CD4-positive, alpha-beta T cell treated with Interleukin-21 for 1 hour (primary cell): ENCODE measurements around the gene AK5.
"Not testable (repeated sequence)": the region's sequence is repeated elsewhere in the genome, so short reads cannot be mapped to it uniquely, and the experiment has no call there.

Experiments used
- DNase-seq: peaks from one replicate; pipeline ENCODE4 v3.0.0-alpha.2; 2020

Gene AK5

DNA sequence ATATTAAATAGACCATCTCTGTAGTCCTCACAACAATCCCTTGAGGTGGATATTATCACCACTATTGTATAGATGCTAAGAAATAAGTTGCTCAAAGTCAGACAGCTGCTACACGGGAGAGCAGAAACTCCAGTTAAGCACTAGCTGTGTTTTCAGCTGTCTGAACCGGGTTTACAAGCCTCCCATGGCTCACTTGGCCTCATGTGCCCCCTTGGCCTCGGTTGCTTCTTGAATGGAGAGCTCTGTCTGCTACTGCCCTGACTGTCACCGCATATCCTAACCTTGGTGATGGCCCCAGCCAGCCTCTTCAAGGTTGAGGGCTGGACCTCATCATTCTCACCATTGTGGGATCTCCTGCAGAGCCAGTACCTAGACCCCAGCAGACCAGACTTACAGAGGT is 123.4 kb downstream of the AK5 start:
- no peak for DNase-seq

DNA sequence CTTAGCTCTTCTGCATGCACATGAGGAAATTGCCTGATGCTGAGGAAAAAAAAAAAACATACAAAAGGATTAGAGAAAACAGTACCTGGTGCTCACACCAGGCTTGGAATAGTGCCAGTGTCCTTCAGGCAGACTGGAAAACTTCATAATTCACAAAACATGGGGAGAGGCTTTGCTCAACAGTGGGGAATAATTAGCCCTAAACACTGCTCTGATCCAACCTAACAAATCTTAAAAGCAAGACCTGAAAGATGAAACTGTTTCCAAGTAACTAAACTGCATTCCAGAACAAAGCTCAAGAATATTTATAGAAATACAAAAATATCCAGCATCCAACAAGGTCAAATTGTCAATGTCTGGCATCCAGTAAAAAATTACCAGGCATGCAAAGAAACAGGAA is 124.8 kb downstream of the AK5 start:
- no peak for DNase-seq

DNA sequence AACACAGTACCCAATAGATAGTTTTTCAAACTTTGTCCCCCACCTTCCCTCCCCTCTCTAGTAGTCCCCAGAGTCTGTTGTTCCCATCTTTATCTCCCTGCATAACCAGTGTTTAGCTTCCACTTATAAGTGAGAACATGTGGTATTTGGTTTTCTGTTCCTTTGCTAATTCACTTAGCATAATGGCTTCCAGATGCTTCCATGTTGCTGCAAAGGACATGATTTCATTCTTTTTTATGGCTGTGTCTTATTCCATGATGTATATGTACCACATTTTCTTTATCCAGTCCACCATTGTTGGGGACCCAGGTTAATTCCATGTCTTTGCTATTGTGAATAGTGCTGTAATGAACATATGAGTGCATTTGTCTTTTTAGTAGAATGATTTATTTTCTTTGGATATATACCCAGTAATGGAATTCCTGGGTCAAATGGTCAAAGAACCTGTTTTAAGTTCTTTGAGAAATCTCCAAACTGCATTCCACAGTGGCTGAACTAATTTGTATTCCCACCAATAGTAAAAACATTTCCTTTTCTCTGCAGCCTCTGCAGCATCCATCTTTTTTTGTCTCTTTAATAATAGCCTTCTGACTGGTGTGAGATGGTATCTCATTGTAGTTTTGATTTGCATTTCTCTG is 126.0 kb downstream of the AK5 start:
- DNase-seq = no peak

DNA sequence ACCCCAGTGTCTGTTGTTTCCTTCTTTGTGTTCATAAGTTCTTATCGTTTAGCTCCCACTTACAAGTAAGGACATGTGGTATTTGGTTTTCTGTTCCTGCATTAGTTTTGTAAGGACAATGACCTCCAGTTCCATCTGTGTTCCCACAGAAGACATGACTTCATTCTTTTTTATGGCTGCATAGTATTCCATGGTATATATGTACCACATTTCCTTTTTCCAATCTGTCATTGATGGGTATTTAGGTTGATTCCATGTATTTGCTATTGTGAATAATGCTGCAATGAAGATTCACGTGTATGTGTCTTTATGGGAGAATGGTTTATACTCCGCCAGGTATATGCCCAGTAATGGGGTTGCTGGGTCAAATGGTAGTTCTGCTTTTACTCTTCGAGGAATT is 127.1 kb downstream of the AK5 start:
- DNase-seq = not testable (repeated sequence)

DNA sequence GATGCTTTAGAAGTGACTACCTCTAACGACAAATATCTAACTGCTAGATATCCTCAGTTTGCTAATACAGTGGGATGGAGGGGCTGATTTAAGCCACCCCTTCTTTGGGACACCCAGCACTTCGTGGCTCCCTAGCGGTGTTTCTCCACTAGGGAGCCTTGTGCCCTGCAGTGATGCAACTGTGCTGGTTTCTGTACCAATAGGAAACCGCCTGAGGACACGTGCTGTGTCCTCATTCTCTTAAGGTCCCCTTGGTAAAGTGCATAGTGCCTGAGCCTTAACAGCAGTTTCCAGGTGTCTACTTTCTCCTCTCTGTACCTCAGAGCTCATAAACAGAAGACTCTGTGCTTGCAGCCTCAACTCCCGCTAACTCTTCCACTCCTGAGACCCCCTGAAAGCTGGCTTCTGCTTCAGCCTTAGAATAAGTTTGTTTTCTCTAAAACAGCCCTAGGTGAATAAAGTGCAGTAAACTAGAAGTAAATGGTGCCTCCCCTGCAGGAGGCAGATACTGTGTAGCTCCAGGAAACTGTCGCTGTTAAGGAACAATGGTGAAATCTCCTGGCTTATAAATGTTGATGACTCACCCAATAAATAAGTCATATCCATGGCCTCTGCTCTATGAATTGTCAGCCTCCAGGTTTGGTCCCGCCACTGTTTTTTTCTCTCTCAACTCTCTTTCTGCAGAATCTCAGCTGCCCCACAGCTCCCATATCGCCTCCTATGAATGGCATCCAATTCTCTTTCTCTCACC is 130.4 kb downstream of the AK5 start:
- DNase-seq = no peak

DNA sequence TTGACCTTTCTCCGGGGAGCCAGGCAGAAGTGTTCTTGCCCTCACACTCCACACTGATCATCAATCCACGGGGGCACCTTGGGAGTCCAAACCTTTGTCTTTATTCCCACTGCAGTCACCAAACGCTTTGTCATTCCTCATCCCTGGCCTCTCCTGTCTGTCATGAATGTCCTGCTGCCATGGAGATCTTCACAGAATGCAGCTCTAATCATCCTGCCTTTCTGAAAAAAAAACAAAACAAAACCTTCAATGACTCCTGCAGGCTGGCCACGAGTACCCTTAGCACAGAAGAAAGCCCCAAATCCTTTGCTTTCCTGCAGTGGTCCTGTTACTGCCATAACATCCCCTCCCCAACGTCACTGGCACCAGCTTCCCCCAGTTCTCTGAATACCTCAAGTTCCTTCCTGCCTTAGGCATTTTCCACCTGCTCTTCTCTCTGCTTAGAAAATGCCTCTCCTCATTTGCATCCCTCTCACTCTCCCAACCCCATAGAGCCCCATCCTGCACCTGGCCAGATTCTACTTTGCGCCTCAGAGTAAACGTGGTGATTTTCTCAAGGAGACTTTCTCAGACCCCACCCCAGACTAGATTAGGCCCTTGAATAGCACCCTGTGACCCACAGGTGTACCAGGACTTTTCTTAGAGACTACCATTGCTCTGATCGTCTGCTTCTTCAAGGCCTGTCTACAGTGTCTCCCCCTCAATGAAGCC is 131.2 kb downstream of the AK5 start:
- no peak for DNase-seq

DNA sequence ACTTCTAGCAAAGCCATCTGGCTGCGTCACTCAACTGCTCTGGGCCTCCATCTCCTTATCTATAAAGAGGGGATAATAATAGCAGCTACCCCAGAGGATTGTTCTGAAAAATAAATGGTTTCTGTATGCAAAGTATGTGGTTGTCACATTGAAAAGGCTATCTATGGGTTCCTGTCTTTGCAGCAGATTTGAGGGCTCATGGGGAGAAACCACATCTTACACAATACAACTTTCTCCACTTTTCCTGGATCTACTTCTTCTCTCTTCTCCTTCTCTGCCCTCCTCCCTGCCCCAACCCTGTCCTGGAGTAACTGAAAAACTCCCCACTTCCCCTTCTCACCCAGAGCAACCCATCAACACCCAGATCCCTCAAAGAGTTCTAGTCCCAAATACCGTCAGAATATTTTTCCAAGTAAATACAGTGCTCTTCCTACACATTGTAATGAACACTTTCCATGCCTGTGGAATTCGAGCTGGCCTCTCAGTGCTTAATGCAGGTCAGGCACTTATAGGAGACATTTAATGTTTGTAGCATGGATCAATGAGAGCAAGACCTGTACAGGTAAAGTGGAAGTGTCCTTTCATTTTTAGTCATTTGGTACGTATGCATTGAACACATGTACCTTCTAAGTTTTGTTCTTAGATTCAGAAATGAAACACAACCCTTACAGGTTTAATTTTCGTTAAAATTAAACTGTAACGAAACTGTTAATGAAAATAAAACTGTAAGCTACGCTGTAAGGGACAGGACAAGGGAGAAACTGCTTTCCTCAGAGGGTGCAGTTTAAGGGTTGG is 131.9 kb downstream of the AK5 start:
- DNase-seq = no peak

DNA sequence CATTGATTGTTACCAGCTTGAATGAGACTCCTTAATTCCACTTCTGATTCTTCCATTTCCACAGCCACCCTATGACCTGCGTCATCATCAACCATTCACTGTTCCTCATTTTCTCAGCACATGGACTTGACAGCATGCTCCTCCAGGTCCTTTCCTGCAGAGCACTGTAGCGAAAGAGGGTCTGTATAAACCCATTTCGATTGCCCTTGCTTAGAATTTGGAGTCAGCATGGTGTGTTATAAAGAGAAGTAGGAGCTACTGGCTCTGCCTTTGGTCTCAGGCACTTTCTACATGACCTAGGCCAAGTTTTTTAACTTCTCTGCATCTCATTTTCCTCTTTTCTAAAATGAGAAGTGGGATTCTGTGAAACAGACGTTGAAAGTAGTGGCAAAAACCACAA is 133.8 kb downstream of the AK5 start:
- no peak for DNase-seq

DNA sequence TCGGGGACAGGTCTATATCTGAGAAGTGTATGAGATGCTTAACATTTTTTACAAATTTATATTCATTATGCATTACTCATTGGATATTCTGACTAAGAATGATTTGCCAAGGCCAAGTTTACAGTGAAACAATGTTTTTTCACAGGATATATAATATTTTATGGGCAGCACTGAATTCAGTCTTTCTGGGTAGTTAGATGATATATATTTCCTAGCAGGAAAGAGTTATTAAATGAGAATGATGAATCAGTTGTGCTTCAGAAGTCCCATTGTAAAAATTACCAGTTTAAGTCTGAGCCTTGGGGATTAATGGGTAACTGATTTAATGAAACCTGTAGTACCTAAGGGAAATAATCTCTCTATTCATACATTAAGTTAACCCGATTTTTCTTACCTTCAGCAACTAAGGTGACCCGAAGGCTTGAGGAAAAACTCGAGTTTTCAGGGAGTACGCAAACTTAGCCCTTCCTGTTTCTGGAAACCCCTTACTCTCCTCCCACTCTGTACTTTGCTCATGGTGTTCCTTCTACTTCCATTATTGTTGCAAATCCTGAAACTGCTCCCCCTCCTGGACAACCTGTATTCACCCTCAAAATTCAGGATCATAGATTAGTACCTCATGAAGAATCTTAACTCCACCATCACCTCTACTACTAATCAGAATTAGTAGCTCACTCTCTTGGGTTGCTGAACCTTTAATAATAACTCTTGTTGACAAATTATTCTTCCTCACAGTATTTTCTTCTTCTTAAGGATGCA is 135.1 kb downstream of the AK5 start:
- DNase-seq = no peak

DNA sequence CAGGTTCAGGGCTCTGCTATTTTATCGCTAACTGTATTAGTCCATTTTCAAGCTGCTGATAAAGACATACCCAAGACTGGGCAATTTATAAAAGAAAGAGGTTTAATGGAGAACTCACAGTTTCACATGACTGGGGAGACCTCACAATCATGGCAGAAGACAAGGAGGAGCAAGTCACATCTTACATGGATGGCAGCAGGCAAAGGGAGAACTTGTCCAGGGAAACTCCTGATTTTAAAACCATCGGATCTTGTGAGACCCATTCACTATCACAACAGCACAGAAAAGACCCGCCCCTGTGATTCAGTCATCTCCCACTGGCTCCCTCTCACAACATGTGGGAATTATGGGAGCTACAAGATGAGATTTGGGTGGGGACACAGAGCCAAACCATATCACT is 136.2 kb downstream of the AK5 start:
- DNase-seq = not testable (repeated sequence)

DNA sequence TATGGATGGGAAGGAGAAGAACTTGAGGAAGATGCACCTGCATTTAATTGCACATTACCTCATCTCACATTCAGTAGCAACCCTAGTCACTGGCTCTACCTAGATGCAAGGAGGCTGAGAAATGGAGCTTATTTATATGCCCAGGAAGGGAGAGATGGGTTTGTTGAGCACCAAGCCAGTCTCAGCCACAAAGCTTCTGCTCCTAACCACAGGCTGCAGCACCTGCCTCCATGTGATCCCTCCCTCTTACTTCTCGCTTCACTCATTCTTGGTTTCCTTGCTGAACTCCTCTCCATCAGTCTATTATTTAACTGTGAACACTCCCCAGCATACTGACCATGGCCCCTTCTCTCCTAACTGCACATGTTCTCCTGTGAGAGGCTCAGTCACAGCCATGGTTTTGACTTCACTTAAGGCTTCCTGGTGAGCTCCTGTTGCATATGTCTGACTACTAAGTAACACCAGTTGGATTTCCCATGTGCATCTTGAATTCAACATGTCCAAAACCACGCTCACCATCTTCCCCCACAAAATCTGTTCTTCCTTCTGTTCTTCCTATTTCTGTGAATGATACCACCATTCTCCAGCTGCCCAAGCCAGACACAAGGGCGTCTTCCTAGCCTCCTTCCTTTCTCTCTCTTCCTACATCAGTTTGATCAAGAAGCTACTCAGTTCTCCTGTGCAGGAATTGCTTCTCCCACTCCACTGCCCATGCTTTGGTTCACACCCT is 139.8 kb downstream of the AK5 start:
- peak; percentile 28 for DNase-seq

DNA sequence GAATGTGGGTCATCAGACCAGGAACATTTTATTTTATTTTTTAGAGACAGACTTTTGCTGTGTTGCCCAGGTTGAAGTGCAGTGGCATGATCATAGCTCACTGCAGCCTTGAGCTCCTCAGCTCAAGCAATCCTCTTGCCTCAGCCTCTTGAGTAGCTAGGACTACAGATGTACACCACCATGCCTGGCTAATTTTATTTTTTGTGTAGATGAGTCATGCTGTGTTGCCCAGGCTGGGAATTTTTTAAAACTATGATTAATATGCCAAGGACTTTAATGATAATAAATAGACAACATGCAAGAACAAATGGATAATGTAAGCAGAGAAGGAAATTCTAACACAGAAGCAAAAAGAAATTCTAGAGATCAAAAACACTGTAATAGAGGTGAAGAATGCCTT is 142.4 kb downstream of the AK5 start:
- no peak for DNase-seq

DNA sequence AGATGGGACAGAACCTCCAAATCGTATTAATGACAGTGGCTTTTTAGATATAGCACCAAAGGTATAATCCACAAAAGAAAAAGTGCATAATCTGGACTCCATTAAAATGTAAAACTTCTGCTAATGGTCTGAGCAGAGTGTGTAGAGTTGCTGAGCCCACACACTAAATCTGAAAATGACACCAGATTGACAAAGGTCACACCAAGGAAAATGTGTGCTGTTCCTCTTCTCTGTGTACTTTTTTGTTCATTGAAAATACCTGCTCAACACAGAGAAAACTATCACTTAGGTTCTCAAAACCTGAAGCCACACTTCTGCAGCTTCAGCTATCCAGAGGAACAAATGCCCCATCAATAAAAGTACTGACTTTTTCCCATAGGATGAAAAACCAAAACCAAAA is 146.2 kb downstream of the AK5 start:
- no peak for DNase-seq

DNA sequence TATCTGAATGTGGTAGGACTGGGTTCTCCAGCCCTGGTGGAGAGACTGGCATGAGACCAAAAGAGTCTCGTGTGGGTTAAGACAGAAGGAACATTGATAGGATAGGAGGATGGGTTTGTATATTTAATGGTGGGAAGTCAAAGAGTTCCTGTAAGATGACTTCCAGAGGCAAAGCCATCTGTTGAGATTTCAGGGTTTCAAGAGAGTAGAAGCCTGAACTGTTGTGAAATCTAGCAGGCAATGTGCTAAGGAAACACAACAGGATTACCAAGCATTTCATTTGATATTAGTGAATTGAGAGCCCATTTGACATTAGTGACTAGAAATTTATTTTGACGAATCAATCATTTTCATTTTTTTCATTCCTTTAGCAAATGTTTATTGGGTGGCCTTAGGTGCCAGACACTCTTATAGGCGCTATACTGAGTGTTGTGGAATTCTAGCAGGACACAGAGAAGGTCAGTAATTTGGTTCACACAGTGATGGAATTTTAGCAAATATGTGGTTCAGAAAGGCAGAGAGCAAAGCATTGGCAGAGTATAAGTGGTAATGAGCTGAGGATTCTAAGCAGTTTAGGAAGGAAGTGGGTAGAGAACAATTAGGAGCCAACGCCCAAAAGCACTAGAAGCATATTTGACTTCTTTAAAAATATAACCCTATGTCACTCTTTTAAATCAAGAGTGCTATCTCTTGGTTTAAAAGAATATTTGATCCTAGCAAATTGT is 149.3 kb downstream of the AK5 start:
- DNase-seq = peak; percentile 57

DNA sequence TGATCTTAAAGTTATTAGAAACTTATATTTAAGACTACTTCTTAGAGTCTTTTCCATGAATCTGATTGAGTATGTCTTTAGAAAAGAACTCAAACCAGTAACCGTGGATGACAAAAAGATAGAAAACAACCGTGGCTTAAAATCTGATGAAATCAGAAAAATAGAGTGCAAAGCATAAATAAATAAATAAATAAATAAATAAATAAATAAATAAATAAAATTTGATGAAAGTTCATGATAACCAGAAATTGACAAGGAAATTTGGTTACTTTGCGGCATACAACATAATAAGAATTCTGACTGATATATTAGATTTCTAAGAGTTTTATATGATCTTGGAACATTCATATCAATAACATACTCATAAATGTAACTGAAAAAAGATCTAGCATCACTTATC is 152.1 kb downstream of the AK5 start:
- DNase-seq = no peak

DNA sequence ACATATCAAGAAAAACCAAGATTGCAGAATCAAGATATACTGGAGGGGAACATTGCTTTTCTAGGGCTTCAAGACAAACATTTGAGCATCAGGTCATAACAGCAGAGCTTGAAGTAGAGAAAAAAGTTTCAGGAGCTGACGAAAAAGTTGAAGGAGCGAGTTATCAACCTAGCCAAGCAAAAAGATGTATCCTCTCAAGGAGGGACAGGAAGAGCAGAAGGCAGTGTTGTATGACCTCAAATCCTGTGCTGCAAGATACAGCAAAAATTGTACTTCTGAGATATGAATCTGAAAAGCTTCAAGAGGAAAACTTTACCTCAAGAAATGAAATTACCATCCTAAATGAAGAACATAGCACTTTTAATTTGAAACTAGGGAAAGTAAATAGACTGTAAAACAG is 153.1 kb downstream of the AK5 start:
- DNase-seq = no peak

DNA sequence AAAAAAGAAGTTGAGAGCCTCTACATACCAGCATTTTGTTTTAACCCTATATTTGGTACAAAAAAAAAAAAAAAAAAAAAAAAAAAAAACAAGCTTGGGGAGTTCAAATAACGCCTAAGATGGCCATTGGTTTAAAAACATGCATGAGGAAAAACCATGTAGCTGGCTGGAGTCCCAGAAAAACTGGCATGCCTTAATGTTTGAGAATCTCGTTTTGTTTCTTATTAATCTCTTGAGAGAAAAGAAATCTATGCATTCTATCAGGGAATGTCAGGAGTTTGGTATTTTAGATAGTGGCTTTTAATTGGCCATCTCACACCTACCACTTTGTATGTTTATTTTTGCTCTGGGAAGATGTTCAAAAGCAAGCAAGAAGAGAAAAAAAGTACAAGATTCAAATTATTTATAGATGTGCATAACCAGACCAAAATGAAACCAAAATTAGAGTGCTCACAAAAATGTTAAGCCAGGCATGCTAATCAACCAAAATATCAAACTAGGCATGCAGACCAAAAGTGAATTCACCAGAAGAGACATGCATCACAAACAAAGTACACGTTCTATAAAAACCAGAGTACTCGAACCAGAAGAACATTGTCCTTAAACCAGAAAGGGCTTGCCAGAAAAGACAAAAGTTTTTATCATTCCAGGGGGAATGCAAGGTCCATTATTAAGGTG is 156.6 kb downstream of the AK5 start:
- DNase-seq = no peak

DNA sequence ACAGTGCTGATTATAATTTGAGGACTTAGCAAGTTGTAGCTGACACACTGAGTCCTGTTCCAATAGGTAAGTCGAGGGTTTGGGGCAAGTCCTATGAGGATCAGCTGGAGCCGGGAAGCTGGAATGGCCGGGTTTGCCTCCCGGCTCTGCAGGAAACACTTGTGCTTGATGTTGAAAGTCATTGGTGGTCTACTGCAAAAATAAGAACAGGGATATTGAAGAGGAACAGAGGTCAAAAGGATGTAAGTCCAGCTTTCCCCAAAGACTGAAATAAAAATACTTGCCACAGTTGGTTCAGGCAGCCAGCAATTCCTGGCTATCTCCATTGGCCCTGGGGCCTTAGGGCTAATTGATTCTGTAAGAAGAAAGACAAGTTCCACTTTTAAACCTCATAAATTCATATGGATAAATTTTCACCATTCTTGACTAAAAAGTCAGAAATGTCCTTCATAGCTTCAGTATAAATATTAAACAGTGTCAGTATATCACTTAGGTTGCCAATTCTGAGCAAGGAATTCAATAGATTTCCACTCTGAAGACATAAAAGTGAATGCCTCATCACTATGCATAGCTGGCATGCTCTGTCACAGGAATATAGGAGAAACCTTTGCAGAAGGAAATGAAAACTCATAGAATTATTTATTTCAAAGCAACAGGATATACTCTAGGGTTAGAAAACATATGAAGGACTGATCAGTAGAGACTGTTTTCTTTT is 165.2 kb downstream of the AK5 start:
- no peak for DNase-seq

DNA sequence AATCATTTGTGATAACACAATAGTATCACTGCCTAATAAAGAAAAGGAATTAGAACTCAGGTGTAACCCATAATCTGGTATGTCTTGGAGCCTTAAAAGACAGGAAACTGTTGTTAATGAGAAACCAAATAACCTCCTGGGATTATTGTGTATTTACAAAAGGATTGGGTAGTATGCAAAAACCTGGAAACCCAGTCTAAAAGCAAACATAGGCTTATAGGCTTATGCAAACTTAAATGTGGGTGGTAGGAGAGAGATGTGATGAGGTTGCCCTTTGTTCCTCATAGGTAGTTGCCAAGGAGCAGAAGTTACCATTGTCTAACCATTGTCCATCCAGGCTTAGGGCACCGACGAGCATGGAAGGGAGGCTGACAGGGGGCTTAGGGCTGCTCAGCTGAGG is 165.8 kb downstream of the AK5 start:
- no peak for DNase-seq

DNA sequence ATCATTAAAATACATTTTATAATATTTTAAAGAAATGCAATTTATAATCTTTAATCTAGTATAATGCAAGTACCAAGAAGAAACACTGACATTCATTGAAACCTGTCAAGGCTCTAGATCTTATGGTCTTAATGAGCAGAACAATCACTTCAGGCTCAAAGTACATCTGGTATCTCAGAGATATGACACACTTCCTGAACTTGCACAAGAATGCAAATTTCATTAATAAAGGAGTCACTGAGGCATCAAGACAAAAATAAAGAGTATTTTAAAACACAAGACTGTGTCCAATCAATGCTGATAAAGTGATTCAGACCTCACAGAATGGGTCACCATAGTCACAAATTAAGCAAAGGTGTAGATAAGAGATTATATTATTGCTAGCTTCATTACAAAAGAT is 178.1 kb downstream of the AK5 start:
- no peak for DNase-seq
